AG04449 (cell line): ENCODE results near the gene USP12.

Experiments
- CTCF ChIA-PET: fragments of 350-600 bp; formaldehyde crosslinking; extraction: SDS; loops from one replicate; lab custom pipeline; 2021; ENCODE audit warnings: antibody characterized with exemption; lab: Yijun Ruan, JAX
- POLR2A ChIA-PET: fragments of 400-600, 350-600 bp; formaldehyde crosslinking; extraction: SDS; loops from one replicate; lab custom pipeline; 2020; ENCODE audit warnings: antibody characterized with exemption, inconsistent platforms; lab: Yijun Ruan, JAX
- DNase-seq: peaks from one replicate; pipeline ENCODE4 v3.0.0-alpha.2; 2010; ENCODE audit warnings: low read depth, low spot score
- H3K4me3 ChIP-seq: 2 replicates; pipeline ENCODE4 v1.5.1; 2011; ENCODE audit warnings: low read depth, mild to moderate bottlenecking, control low read depth, low read length
- TF ChIP-seq, protein P1 (sequence below): IDR thresholded peaks from one replicate; pipeline ENCODE4 v1.5.1; 2011; ENCODE audit warnings: mild to moderate bottlenecking, moderate library complexity, low read length, control low read depth, inconsistent platforms; ENCODE audit not compliant: insufficient read depth; ENCODE audit errors: missing control alignments

USP12 gene

GRCh38 chr13:27120811-27121210 lies 50.8 kb downstream of the USP12 start:
- CTCF ChIA-PET, result no interaction called here
- TF ChIP-seq, protein P1, sequence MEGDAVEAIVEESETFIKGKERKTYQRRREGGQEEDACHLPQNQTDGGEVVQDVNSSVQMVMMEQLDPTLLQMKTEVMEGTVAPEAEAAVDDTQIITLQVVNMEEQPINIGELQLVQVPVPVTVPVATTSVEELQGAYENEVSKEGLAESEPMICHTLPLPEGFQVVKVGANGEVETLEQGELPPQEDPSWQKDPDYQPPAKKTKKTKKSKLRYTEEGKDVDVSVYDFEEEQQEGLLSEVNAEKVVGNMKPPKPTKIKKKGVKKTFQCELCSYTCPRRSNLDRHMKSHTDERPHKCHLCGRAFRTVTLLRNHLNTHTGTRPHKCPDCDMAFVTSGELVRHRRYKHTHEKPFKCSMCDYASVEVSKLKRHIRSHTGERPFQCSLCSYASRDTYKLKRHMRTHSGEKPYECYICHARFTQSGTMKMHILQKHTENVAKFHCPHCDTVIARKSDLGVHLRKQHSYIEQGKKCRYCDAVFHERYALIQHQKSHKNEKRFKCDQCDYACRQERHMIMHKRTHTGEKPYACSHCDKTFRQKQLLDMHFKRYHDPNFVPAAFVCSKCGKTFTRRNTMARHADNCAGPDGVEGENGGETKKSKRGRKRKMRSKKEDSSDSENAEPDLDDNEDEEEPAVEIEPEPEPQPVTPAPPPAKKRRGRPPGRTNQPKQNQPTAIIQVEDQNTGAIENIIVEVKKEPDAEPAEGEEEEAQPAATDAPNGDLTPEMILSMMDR, result no peak
- POLR2A ChIA-PET, result no interaction called here
- no peak for DNase-seq
- no peak overlapping the region for H3K4me3 ChIP-seq

DNA sequence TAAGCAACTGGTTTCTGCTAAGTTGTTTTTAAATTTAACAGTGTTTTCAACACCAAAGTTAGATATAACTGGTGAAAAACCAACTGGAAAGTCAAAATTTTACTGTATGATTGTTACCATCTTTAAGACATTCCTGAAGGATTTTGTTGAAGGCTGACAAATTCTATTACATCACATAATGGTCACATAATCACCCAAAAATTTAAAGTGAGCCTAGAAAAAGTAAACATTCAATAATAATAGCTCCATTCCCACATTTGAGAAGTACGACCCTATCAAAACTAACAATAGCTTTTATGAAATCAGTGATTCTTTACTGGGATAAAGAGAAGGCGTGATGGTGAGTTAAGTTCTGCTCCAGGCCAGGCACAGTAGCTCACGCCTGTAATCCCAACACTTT lies 51.6 kb downstream of the USP12 start:
- POLR2A ChIA-PET, result no interaction called here
- DNase-seq, result no peak
- TF ChIP-seq, protein P1, result no peak
- H3K4me3 ChIP-seq, result no peak overlapping the region
- CTCF ChIA-PET, result interaction anchor here (0.9 kb wide), 1 partner anchor 11 kb away, joined by 3 read pairs; no protein-coding TSS in a partner anchor

DNA sequence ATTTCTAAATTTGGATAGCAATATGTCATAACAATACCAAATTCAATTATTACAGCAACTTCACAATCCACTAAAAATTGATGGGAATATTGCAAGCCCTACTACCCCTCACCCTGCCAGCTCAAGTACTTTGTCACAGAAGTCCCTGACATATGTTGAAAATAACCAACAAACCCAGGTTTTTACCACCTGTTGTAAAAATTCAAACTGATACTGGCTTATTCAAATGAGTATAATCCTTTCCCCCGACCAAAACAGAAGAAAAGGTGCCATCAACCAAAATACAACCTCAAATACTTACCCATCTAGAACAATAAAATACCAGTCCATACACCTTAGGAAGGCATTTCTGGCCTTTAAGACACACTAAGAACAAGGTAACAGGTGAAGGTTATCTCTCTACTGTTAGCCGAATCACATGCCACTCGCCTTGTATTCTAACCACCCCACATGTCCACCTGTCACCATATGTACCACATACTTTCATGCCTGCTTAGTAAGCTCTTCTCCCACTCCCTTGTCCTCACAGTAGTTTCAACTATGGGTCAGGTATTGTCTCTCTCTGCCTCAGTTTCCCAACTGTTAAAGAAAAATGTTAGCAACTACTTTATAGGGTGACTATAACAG lies 53.1 kb downstream of the USP12 start:
- TF ChIP-seq, protein P1, result no peak
- ChIA-PET POLR2A (no interaction called here), CTCF (interaction anchor here (0.9 to 1.3 kb wide), 2 partner anchors 10 to 12 kb away, joined by 3 to 5 read pairs; no protein-coding TSS in a partner anchor)
- no peak for DNase-seq
- H3K4me3 ChIP-seq, result no peak overlapping the region

DNA sequence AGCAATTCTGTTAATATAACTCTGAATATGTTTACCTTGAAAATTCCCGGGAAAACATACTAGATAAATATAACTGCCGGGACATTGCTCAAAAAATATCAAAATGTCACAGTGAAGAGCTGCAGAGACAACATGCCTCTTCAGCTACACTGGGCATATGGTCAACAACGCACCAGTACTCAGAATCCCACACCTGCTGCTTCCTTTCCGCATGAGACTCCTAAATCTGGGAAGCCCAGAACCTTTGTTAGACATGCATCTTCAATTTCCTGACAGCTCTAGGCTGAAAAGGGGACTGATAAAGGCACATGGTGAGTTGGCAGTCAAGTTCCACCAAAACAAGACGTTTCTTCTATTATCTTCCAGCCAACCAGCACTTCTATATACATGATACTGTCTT lies 53.7 kb downstream of the USP12 start:
- DNase-seq, result no peak
- POLR2A ChIA-PET, result no interaction called here
- CTCF ChIA-PET, result interaction anchor here (1.3 kb wide), 1 partner anchor 13 kb away, joined by 5 read pairs; no protein-coding TSS in a partner anchor
- TF ChIP-seq, protein P1, result no peak
- H3K4me3 ChIP-seq, result no peak overlapping the region

DNA sequence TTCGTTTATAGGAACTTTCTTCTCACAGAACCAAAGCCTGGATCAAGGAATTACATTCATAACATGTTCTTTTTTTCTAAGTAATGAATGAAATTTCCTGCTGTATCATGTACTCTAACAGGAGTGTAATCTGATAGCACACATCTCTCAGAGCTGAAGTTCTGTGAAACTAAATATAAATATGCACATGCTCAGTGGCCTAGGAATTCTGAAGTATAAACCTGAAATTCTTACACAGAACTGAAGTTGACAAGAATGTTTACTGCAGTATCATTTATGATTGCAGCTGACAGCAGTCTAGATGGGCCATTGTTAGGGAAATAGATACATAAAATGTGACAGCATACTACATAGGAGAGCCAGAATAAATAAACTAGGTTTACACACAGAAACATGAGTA lies 54.5 kb downstream of the USP12 start:
- POLR2A ChIA-PET, result interaction anchor here (0.7 kb wide), 1 partner anchor 238 kb away, joined by 3 read pairs; no protein-coding TSS in a partner anchor
- H3K4me3 ChIP-seq, result no peak overlapping the region
- CTCF ChIA-PET, result interaction anchor here (1.0 kb wide), 1 partner anchor 132 kb away, joined by 3 read pairs; no protein-coding TSS in a partner anchor
- TF ChIP-seq, protein P1, result no peak
- no peak for DNase-seq

DNA sequence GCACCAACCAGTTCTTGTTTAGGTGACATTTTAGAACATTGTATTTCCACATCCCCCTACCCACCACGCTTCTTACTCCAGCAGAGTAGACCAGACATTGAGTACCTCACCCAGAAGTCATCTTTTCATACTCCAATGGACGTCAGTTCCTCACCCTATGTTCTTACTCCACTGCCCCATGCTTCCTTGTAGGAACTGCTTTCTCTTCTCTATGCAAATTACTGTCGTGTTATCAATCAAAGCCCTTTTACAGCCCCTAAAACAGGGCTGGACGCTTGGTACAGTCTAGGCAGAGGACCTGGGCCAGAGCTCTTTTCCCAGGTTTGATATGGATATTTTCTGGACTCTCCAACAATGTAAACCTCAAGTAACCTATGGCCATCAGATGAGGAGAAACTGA lies 58.2 kb downstream of the USP12 start:
- ChIA-PET CTCF (no interaction called here), POLR2A (no interaction called here)
- no peak overlapping the region for H3K4me3 ChIP-seq
- no peak for DNase-seq
- TF ChIP-seq, protein P1, result no peak
